Progenitor cell of endocrine pancreas (in vitro differentiated cells): Measurements from ENCODE around the gene UBE2U. TPM values are rescaled to one million over a fixed set of nuclear protein-coding genes. Genes with fewer than 3 reads are reported as not detected.

Experiments
- DNase-seq: peaks from one replicate; pipeline ENCODE4 v3.0.0; 2021; ENCODE audit warnings: low spot score; ENCODE audit not compliant: unreplicated experiment
- H3K27ac Mint-ChIP-seq: 2 replicates; pipeline ENCODE4 v1.8.0; 2021; ENCODE audit warnings: mild to moderate bottlenecking, moderate library complexity, mixed read lengths
- H3K27me3 Mint-ChIP-seq: 2 replicates; pipeline ENCODE4 v1.8.0; 2021; ENCODE audit warnings: mixed read lengths
- H3K36me3 Mint-ChIP-seq: 2 replicates; pipeline ENCODE4 v1.8.0; 2022; ENCODE audit warnings: mixed read lengths; ENCODE audit not compliant: insufficient read depth
- H3K4me1 Mint-ChIP-seq: 2 replicates; pipeline ENCODE4 v1.8.0; 2021; ENCODE audit warnings: low read depth, mixed read lengths
- H3K4me3 Mint-ChIP-seq: 2 replicates; pipeline ENCODE4 v1.8.0; 2021; ENCODE audit warnings: low read depth, mild to moderate bottlenecking, moderate library complexity, mixed read lengths
- H3K9me3 Mint-ChIP-seq: 2 replicates; pipeline ENCODE4 v1.8.0; 2021; ENCODE audit warnings: low read depth, mixed read lengths
- CTCF ChIP-seq: fragments of 200-600 bp; sonication (generic); IDR thresholded peaks from one replicate; pipeline ENCODE4 v1.5.0; 2021; ENCODE audit warnings: antibody characterized with exemption, mild to moderate bottlenecking; ENCODE audit not compliant: unreplicated experiment
- total RNA-seq: library from RNA; stranded (reverse); gene quantifications from 2 replicates; pipeline ENCODE4 v1.2.1, GENCODE V29; 2021

Gene UBE2U
- total RNA-seq, 1 donor from 2014 or later, result not detected

- Mint-ChIP-seq H3K4me1 (peaks cover 4% of the 10 kb centered on the region), H3K36me3 (no peaks in the 10 kb centered on the region), H3K4me3 (no peak overlapping the region), H3K9me3 (no peaks in the 10 kb centered on the region), H3K27me3 (peaks cover 7% of the 10 kb centered on the region), H3K27ac (no peak overlapping the region)
- TF ChIP-seq CTCF, result no peak
- no peak for DNase-seq
Observed at GRCh38 chr1:64266991-64267390, 63.6 kb downstream of the UBE2U start.

- H3K4me1 Mint-ChIP-seq, result peaks cover 4% of the 10 kb centered on the region
- peaks cover 4% of the 10 kb centered on the region for H3K27me3 Mint-ChIP-seq
- peaks cover 4% of the 10 kb centered on the region for H3K36me3 Mint-ChIP-seq
- no peak overlapping the region for H3K4me3 Mint-ChIP-seq
- peak; percentile 96 for TF ChIP-seq CTCF
- H3K27ac Mint-ChIP-seq, result no peak overlapping the region
- peaks cover 8% of the 10 kb centered on the region for H3K9me3 Mint-ChIP-seq
- peak; percentile 46 for DNase-seq
Observed at GRCh38 chr1:64268653-64269557, 65.5 kb downstream of the UBE2U start.

GRCh38 chr1:64269558-64269884 is 66.1 kb downstream of the UBE2U start:
- Mint-ChIP-seq H3K36me3 (peaks cover 4% of the 10 kb centered on the region), H3K27ac (no peak overlapping the region), H3K4me1 (peaks cover 4% of the 10 kb centered on the region), H3K9me3 (peaks cover 9% of the 10 kb centered on the region), H3K27me3 (peaks cover 4% of the 10 kb centered on the region), H3K4me3 (no peak overlapping the region)
- TF ChIP-seq CTCF, result no peak
- no peak for DNase-seq

GRCh38 chr1:64280001-64280400 is 76.6 kb downstream of the UBE2U start:
- no peak overlapping the region for H3K4me3 Mint-ChIP-seq
- H3K27me3 Mint-ChIP-seq, result peaks cover 4% of the 10 kb centered on the region
- H3K27ac Mint-ChIP-seq, result no peak overlapping the region
- no peak for DNase-seq
- no peak for TF ChIP-seq CTCF
- H3K4me1 Mint-ChIP-seq, result peaks cover 1% of the 10 kb centered on the region
- peaks cover 3% of the 10 kb centered on the region for H3K9me3 Mint-ChIP-seq
- no peaks in the 10 kb centered on the region for H3K36me3 Mint-ChIP-seq

- DNase-seq, result no peak
- Mint-ChIP-seq H3K4me1 (peaks cover 1% of the 10 kb centered on the region), H3K27me3 (peaks cover 4% of the 10 kb centered on the region), H3K9me3 (no peaks in the 10 kb centered on the region), H3K4me3 (no peak overlapping the region), H3K27ac (no peak overlapping the region), H3K36me3 (no peaks in the 10 kb centered on the region)
- no peak for TF ChIP-seq CTCF
Observed at GRCh38 chr1:64282351-64282750, 78.9 kb downstream of the UBE2U start.
